Stimulated activated effector memory CD8-positive, alpha-beta T cell treated with anti-CD3 and anti-CD28 coated beads, Interleukin-12 subunit alpha, Interleukin-12 subunit beta, amount 100 ng/mL, for 72 hours (primary cell): Measurements from ENCODE around the gene C17orf114.
"Not testable (repeated sequence)": the region's sequence is repeated elsewhere in the genome, so short reads cannot be mapped to it uniquely, and the experiment has no call there.

ENCODE experiments used
- ATAC-seq: fragments of 150-1000 bp; cut with Tn5 transposase; 2 replicates; pipeline ENCODE4 v1.10.0; 2021
- DNase-seq, 2 donors: peaks; one replicate each; pipeline ENCODE4 v3.0.0; 2021 to 2022; ENCODE audit warnings: low spot score in 2 of 2
- H3K27ac Mint-ChIP-seq: one replicate; pipeline ENCODE4 v1.8.0; 2022; ENCODE audit warnings: mild to moderate bottlenecking, mixed read lengths
- H3K36me3 Mint-ChIP-seq: one replicate; pipeline ENCODE4 v1.8.0; 2022; ENCODE audit warnings: mild to moderate bottlenecking, mixed read lengths
- H3K4me1 Mint-ChIP-seq: one replicate; pipeline ENCODE4 v1.8.0; 2022; ENCODE audit warnings: mixed read lengths
- H3K4me3 Mint-ChIP-seq: one replicate; pipeline ENCODE4 v1.8.0; 2022; ENCODE audit warnings: mild to moderate bottlenecking, mixed read lengths
- H3K9me3 Mint-ChIP-seq: one replicate; pipeline ENCODE4 v1.8.0; 2022; ENCODE audit warnings: mixed read lengths

The C17orf114 gene

GRCh38 chr17:4834681-4835020, 32.5 kb upstream of the C17orf114 start:
- Mint-ChIP-seq H3K9me3 (no peaks in the 10 kb centered on the region), H3K36me3 (peaks cover 15% of the 10 kb centered on the region), H3K4me1 (peaks cover 55% of the 10 kb centered on the region), H3K4me3 (peak overlapping the region; percentile 85), H3K27ac (peak overlapping the region; percentile 97)
- ATAC-seq, result no peak
- no peak for DNase-seq

GRCh38 chr17:4833941-4834680, 32.0 kb upstream of the C17orf114 start:
- peak overlapping the region; percentile 85 for H3K4me3 Mint-ChIP-seq
- no peak for ATAC-seq
- no peak for DNase-seq

GRCh38 chr17:4833178-4833940, 31.2 kb upstream of the C17orf114 start, which contains the start of gene MINK1:
Gene MINK1 (plus strand): TSS chr17:4833340. CDS start chr17:4833584, 244 bp downstream.
- peak; percentile 82 to 93 for DNase-seq
- H3K4me1 Mint-ChIP-seq, result peaks cover 45% of the 10 kb centered on the region
- H3K9me3 Mint-ChIP-seq, result no peaks in the 10 kb centered on the region
- peaks cover 15% of the 10 kb centered on the region for H3K36me3 Mint-ChIP-seq
- H3K4me3 Mint-ChIP-seq, result peak within 1 kb of the TSS; percentile 85
- ATAC-seq, result peak; percentile 94
- peak within 1 kb of the TSS; percentile 97 for H3K27ac Mint-ChIP-seq

More at GRCh38 chr17:4833941-4834680, 32.0 kb upstream of the C17orf114 start:
- H3K9me3 Mint-ChIP-seq, result no peaks in the 10 kb centered on the region
- H3K27ac Mint-ChIP-seq, result peak overlapping the region; percentile 97
- H3K4me1 Mint-ChIP-seq, result peaks cover 49% of the 10 kb centered on the region
- peaks cover 15% of the 10 kb centered on the region for H3K36me3 Mint-ChIP-seq

- not testable (repeated sequence) for DNase-seq, H3K9me3 Mint-ChIP-seq
- Mint-ChIP-seq H3K36me3 (peaks cover 15% of the 10 kb centered on the region), H3K27ac (peak overlapping the region; percentile 97), H3K4me1 (peaks cover 41% of the 10 kb centered on the region), H3K4me3 (peak overlapping the region; percentile 85)
- ATAC-seq, result peak; percentile 42
These were observed 30.7 kb upstream of the C17orf114 start for GRCh38 chr17:4832829-4833177.

GRCh38 chr17:4827399-4827798, 25.3 kb upstream of the C17orf114 start:
- no peak overlapping the region for H3K4me3 Mint-ChIP-seq
- no peak for DNase-seq
- no peak overlapping the region for H3K27ac Mint-ChIP-seq
- no peaks in the 10 kb centered on the region for H3K36me3 Mint-ChIP-seq
- ATAC-seq, result no peak
- H3K9me3 Mint-ChIP-seq, result no peaks in the 10 kb centered on the region
- H3K4me1 Mint-ChIP-seq, result no peaks in the 10 kb centered on the region

GRCh38 chr17:4823373-4824089, 21.4 kb upstream of the C17orf114 start:
- no peaks in the 10 kb centered on the region for H3K9me3 Mint-ChIP-seq
- H3K4me3 Mint-ChIP-seq, result no peak overlapping the region
- no peaks in the 10 kb centered on the region for H3K4me1 Mint-ChIP-seq
- peaks cover 29% of the 10 kb centered on the region for H3K36me3 Mint-ChIP-seq
- peak overlapping the region; percentile 37 for H3K27ac Mint-ChIP-seq
- ATAC-seq (no peak), DNase-seq (no peak)

GRCh38 chr17:4822835-4823234, 20.7 kb upstream of the C17orf114 start:
- ATAC-seq (no peak), DNase-seq (no peak)
- H3K9me3 Mint-ChIP-seq, result no peaks in the 10 kb centered on the region
- no peak overlapping the region for H3K4me3 Mint-ChIP-seq
- peaks cover 29% of the 10 kb centered on the region for H3K36me3 Mint-ChIP-seq
- no peak overlapping the region for H3K27ac Mint-ChIP-seq
- no peaks in the 10 kb centered on the region for H3K4me1 Mint-ChIP-seq

GRCh38 chr17:4818276-4818675, 16.1 kb upstream of the C17orf114 start:
- H3K27ac Mint-ChIP-seq, result no peak overlapping the region
- H3K4me3 Mint-ChIP-seq, result no peak overlapping the region
- ATAC-seq (no peak), DNase-seq (no peak)
- no peaks in the 10 kb centered on the region for H3K9me3 Mint-ChIP-seq
- H3K36me3 Mint-ChIP-seq, result peaks cover 48% of the 10 kb centered on the region
- H3K4me1 Mint-ChIP-seq, result no peaks in the 10 kb centered on the region

GRCh38 chr17:4816826-4817225, 14.7 kb upstream of the C17orf114 start:
- no peaks in the 10 kb centered on the region for H3K4me1 Mint-ChIP-seq
- no peak for ATAC-seq
- H3K36me3 Mint-ChIP-seq, result peaks cover 45% of the 10 kb centered on the region

GRCh38 chr17:4815043-4815675, 13.0 kb upstream of the C17orf114 start:
- peaks cover 36% of the 10 kb centered on the region for H3K36me3 Mint-ChIP-seq
- H3K9me3 Mint-ChIP-seq, result no peaks in the 10 kb centered on the region
- H3K27ac Mint-ChIP-seq, result no peak overlapping the region
- H3K4me1 Mint-ChIP-seq, result no peaks in the 10 kb centered on the region
- ATAC-seq (no peak), DNase-seq (no peak)
- no peak overlapping the region for H3K4me3 Mint-ChIP-seq

More at GRCh38 chr17:4816826-4817225, 14.7 kb upstream of the C17orf114 start:
- Mint-ChIP-seq H3K9me3 (no peaks in the 10 kb centered on the region), H3K4me3 (no peak overlapping the region), H3K27ac (no peak overlapping the region)
- DNase-seq, result no peak

GRCh38 chr17:4812690-4813089, 10.6 kb upstream of the C17orf114 start:
- no peak overlapping the region for H3K4me3 Mint-ChIP-seq
- no peak overlapping the region for H3K27ac Mint-ChIP-seq
- peaks cover 16% of the 10 kb centered on the region for H3K4me1 Mint-ChIP-seq
- H3K9me3 Mint-ChIP-seq, result no peaks in the 10 kb centered on the region
- peaks cover 27% of the 10 kb centered on the region for H3K36me3 Mint-ChIP-seq
- DNase-seq (no peak), ATAC-seq (no peak)

- Mint-ChIP-seq H3K9me3 (no peaks in the 10 kb centered on the region), H3K27ac (no peak overlapping the region), H3K4me1 (peaks cover 18% of the 10 kb centered on the region), H3K4me3 (no peak overlapping the region), H3K36me3 (peaks cover 18% of the 10 kb centered on the region)
- DNase-seq (no peak), ATAC-seq (no peak)
These were observed 9.3 kb upstream of the C17orf114 start for GRCh38 chr17:4811471-4811870.

- Mint-ChIP-seq H3K27ac (no peak overlapping the region), H3K4me1 (peaks cover 21% of the 10 kb centered on the region), H3K36me3 (peaks cover 14% of the 10 kb centered on the region), H3K9me3 (no peaks in the 10 kb centered on the region), H3K4me3 (no peak overlapping the region)
- no peak for DNase-seq
- ATAC-seq, result no peak
These were observed 8.7 kb upstream of the C17orf114 start for GRCh38 chr17:4810696-4811290.

GRCh38 chr17:4808378-4808767, 6.2 kb upstream of the C17orf114 start:
- peaks cover 21% of the 10 kb centered on the region for H3K4me1 Mint-ChIP-seq
- H3K9me3 Mint-ChIP-seq, result no peaks in the 10 kb centered on the region
- peak overlapping the region; percentile 66 for H3K4me3 Mint-ChIP-seq
- no peak overlapping the region for H3K27ac Mint-ChIP-seq
- DNase-seq (no peak), ATAC-seq (no peak)
- peaks cover 8% of the 10 kb centered on the region for H3K36me3 Mint-ChIP-seq
